GM21717 (cell line): ENCODE data around the gene RBM23.
"Not testable (repeated sequence)": the region's sequence is repeated elsewhere in the genome, so short reads cannot be mapped to it uniquely, and the experiment has no call there.

Experiments used
- ATAC-seq: cut with Tn5 transposase; IDR thresholded peaks from one replicate; pipeline ENCODE4 v1.9.1; 2021; ENCODE audit warnings: mild to moderate bottlenecking, moderate library complexity; ENCODE audit not compliant: unreplicated experiment

The RBM23 gene

DNA sequence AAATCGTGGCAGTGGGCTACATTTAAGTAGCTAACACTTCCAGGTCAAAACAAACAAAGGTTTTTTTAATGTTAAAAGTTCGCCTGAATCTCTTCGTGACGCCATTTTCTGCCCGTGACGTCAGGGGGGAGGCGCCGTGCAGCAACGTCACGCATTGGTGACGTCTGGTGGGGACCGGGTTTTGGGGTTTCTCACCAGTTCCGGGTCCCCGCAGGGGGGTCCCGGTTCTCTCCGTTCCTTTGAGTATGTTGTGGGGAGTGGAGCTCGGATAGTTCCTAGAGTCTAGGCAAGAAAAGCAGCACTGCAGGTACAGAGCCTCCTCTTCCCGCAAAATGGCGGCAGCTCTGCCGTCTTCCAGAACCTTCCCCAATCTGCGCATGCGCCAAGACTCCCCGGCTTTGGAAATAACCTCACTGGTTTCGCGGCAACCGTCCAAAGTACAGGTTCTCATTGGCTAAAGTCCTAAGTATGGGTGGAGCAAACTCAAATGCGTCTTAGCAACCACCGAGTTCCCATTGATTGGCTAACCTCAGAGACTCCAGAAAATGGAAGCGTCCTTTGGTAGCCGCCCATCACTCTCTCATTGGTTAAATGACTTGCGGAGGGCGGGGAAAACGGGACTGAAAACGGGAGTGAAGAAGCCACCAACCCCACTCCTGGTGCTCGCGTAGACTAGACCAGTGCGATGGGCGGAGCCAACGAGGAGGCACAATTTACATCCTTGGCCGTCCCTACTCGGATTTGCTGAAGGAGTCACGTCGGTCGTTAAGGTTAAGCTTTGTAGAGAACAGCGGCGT is at the start of gene RBM23:
Gene RBM23, minus strand, starts transcription at position 346 of the 797 bp plus-strand sequence.
- peak; percentile 85 for ATAC-seq

DNA sequence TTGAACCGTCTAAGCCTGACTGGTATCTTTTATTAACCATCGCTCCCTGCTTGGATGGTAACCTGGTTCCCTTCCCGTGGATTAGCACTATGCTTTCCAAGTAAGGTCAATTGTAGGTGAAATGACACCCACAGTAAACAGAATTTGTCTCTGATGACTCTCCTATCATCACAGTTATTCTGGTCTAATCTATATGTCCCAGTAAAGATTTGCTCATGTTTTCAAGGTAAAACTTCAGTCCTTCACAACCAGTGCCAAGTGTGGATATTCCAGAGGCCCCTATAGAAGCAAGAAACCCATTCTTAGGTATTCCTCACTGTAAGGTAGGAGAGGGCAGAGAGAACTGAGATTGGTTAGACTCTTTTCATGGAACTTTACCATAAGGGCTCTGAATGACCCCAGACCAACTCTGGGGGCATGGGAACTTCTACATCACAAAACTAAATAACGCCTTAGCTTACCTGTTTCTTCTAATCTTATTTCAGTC is 47.9 kb upstream of the RBM23 start:
- ATAC-seq = no peak

DNA sequence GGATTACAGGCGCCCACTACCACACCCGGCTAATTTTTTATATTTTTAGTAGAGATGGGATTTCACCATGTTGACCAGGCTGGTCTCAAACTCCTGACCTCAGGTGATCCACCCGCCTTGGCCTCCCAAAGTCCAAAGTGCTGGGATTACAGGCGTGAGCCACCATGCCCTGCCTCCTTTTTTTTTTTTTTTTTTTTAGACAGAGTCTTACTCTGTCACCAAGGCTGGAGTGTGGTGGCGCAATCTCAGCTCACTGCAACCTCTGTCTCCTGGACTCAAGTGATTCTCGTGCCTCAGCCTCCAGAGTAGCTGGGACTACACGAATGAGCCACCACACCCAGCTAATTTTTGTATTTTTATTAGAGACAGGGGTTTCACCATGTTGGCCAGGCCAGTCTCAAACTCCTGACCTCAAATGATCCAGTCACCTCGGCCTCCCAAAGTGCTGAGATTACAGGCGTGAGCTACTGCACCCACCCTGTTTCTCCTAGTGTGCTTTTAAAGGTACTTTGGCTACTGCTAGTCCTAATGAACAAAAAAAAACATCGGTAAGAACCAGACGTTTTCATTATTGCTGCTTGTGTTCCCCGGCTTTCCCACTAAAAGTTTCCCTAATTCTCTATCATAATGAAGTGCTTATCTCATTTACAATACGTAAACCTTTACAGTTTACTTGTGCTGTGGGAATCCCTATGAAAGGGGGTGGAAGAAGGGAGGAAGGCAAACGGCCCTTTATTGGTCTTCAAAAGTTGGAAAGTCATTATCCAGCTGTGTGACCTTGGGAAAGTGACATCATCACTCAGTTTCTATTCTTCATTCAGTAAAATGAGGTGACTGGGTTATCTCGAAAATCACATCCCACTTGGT is 47.2 kb upstream of the RBM23 start:
- ATAC-seq = not testable (repeated sequence)

DNA sequence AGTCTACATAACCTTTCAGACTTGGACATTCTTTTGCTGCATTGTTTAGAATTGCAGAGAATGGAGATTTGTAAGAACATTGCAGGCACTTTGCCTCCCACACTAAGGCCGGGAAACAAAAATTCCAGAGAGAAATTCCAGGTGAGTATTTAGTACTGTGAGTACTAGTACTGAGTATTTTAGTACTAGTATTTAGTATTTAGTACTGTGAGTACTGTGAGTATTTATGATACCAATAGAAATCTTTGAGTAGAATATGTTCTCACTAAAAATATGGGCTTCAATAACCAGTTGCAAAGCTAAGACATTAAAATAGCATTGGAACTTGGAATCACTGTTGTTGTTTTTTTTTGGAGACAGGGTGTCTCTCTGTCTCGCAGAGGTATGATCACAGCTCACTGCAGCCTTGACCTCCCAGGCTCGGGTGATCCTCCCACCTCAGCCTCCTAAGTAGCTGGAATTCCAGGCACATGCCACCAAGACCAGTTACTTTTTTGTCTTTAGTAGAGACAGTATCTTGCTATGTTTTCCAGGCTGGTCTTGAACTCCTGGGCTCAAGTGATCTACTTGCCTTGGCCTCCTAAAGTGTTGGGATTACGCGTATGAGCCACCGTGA is 43.2 kb upstream of the RBM23 start:
- ATAC-seq = no peak

DNA sequence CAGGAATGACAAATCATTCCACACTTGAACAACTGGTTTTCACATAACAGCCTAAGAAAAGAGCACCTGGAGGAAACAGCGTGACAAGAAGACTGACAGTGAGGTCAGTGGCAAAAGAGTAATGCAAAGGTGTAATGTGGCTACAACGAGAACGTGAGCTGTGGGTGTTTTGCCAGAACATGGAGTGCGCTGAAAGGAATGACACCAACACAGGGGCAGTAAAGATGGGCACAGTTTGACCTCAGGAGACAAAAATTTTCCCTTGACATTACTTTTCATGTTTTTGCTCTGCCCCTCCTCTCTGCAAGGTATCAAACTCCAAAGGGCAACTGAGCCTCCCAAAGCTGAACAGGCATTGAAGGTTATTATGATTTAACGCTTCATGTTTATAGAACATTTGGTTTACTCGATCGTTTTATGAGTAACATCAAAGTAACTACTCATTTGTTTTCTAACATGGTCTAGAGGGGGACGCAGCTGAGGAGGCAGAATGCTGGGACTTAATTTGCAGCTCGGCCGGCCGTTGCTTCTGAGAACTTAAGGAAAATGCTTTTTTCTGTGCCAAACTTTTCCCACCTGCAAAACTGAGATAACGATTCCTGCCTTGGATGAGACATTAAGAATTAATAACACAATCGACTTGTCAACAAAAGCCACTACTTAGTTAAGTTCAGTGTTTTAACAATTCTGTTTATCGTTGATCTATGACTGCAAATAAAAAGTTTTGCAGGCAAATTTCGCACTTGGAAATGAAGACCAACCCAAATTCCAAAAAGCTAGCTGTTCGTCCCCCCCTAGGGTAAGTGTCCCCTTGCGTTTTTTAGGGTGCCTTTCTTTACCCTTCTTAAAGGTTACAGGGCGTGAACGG is 37.0 kb upstream of the RBM23 start:
- ATAC-seq = no peak

DNA sequence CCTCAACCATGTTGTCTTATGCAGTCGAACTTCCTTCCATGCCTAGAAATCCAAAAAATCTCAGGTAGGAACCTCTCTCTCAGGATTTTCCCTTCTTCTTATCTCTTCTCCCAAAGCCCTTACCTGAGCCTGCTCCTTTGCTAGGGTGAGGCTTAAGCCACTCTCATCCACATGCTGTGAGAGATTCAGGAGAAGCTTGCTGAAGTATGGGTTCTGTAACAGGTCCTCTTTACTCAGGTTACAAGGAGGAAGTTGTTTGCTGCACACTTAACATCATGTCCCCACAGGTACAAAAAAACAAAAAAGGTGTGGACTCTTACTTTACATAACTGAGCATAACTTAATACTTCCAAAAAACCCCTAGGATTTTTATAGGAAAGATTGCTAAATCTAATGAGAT is 33.5 kb upstream of the RBM23 start:
- ATAC-seq = no peak

DNA sequence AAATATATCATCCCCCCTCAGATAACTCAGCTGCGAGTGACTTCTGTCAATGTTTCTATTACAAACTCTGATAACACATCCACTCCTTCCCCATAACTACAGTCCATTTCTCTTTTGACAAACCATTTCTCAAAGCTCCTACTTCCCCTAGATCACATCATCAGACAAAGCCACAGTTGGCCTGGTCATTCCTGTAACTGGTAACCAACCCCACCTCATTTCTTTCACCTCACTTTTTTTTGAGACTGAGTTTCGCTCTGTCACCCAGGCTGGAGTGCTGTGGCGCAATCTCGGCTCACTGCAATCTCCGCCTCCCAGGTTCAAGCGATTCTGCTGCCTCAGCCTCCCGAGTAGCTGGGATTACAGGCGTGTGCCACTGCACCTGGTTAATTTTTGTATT is 32.8 kb upstream of the RBM23 start:
- ATAC-seq = not testable (repeated sequence)

DNA sequence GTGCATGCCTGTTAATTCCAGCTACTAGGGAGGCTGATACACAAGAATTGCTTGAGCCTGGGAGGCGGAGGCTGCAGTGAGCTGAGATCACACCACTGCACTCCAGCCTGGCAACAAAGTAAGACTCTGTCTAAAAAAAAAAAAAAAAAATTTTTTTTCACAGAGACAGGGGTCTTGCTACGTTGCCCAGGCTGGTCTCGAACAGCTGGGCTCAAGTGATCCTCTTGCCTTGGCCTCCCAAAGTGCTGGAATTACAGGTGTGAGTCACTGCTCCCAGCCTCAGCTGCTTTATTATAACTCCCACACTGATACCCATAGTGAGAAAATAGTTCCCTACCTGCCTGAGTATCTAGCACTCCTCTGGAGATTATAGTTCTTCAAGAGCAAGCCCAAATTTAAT is 26.7 kb upstream of the RBM23 start:
- ATAC-seq = no peak

DNA sequence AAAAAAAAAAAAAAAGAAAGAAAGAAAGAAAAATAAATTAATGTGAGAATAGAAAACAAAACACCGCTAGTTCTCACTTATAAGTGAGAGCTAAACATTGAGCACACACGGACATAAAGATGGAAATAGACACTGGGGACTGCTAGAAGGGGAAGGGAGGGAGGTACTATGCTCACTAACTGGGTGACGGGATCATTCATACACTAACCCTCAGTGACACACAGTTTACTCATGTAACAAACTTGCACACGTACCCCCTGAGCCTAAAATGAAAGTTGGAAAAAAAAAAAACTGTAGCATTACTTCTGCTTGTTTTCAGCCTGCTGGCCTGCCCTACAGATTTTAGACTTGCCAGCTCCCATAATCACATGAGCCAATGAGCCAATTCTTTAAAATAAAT is 20.7 kb upstream of the RBM23 start:
- no peak for ATAC-seq

DNA sequence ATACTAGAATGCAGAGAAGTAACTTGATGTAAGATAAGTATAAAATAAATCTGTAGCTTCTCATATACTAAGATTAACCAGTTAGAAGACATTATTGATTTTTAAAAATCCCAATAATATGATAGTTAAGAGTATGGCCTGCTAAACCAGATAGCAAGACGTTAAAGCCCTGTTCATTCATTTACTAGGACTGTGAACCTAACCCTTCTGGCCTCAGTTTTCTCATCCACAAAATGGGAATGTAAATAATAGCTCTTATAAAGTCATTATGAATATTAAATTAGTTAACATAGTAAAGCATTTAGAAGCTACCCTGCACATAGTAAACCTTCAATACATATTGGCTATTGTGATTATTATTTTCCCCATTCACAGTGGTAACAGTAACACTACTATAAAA is 16.2 kb upstream of the RBM23 start:
- no peak for ATAC-seq

DNA sequence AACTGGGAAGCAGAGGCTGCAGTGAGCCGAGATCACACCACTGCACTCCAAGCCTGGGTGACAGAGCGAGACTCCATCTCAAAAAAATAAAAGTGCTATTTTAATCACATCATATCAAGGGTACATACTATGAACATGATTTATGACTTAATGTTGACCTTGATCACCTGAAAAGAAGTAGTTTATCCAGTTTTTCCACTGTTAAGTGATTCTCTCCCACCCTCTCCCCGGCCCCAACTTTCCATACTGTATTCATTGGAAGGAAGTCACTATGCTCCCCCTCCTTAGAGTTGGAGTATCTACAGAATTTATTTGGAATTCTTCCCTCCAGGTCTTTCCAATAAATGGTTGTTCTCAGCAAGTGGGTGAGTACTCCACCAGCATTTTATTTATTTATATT is 13.2 kb upstream of the RBM23 start:
- ATAC-seq = no peak

DNA sequence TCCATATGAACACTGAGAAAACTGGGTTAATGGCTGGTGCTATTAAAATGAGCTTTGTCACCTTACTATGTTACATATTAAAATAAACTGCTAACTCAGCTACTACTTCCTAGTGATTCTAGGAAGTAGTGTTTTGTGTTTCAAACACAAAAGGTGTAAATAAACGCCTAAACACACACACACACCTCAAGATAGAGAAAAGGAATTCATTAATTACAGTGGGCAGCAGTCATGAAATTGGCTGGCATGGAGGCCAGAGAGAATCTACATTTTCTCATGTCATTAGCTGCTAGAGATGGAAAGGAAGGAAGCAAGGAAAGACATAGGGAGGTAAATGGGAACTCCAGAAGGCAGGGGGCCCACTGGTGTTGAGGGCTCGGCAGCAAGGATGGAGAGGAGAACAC is 11.0 kb upstream of the RBM23 start:
- ATAC-seq = no peak

DNA sequence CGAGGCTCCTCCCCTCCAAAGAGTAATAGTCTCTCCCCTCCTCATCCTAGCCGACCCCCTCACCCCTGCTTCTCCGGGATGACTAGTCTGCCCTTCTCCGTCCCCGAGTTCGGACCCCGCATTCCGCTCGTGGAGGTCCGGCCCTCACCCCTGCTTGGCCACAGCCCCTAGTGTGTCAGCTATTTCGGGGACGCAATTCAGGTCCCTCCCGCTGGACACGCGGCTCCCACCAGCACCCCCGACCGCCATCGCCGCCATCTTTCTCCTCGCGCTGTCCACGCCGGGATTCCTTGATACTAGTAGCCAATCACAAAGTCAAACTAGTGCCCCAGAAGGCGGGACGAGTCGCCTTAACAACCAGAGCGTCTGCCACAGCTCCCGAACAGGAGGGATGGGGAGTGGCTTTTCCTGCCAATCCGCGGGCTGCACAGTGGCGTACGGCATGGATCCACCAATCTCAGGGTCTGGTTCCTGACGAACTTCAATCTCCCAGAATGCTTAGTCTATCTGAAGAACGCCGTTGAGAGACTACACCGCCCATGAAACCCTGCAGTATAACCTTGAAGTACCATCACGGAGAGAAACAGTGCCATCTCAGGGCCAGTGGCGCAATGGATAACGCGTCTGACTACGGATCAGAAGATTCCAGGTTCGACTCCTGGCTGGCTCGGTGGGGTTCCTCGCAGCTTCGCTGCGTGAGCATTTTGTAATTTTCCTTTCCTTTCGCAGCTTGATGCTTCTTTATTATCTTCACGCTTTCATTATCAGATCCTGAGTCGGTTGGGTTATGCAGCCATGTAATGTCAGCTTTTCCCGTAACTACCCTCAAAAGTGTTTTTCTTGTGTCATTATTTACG is 10.4 kb upstream of the RBM23 start, which contains the start of gene PRMT5:
Gene PRMT5, minus strand, starts transcription at position 273 of the 857 bp plus-strand sequence. Its CDS starts 15 bp downstream, at position 258.
- ATAC-seq = peak; percentile 85

DNA sequence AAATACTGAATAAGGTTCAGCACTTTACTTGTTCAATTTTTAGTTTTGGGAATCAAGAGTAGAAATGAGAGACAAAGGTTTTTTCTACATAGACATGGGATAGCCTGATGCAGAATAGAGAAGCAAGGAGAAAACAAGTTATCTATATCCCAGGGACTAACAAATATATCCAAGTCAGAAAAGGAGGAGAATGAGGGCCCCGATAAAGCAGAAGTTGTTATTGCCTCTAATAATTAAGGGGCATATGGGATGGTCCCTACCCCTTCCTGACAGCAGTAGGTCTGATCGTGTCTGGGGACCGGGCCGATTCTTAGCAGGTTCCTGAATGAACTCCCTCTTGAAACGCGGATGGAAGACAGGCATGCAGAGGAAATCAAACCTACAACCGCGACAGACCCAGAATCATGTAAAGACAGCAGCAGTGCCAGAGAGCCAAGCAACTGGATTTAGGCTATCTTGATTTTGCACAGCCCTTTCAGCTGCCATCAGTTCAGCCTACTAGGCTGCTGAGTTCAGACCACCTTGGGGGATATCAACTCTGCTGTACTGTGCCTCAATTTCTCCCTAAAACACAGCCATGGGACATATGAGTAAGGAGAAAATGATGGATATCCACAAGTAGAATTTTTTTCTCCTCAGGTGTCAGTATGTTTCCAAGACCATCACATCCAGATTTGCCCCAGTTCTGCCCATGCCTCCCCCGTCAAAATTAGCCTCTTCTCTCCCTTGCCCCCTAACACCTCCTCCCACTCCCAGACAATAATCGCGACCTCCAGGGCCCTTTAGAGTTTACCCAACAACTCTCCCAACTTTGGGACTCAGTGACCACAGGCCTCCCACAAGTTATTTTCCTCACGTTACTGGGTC is 9.5 kb upstream of the RBM23 start:
- ATAC-seq = no peak

DNA sequence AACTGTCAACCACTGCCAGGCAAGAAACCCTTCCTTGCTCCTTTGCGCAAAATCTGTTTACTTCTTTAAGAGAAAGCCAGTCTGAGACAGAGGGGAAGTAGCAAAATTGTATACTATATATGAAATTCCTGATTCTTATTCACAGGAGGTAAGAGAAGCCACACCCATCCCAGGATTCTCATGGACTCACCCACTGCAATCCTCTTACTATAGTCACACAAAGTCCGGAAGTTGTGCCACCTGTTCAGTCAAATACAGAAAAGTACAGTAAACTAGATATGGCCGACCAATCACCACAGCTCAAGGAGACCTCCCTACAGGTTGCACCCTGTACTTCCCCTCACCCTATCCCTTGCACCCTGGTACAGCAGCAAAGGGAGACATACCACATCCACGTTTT is 7.4 kb upstream of the RBM23 start:
- no peak for ATAC-seq

DNA sequence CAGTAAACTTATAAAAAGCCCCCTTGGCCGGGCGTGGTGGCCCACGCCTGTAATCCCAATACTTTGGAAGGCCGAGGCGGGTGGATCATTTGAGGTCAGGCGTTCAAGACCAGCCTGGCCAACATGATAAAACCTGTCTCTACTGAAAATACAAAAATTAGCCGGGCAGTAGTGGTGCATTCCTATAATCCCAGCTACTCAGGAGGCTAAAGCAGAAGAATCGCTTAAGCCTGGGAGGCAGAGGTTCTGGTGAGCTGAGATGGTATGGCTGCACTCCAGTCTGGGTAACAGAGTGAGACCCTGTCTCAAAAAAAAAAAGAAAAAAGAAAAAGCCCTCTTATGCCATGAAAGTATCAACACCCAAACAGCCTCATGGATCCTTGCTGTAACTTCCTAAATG is 6.6 kb upstream of the RBM23 start:
- no peak for ATAC-seq

DNA sequence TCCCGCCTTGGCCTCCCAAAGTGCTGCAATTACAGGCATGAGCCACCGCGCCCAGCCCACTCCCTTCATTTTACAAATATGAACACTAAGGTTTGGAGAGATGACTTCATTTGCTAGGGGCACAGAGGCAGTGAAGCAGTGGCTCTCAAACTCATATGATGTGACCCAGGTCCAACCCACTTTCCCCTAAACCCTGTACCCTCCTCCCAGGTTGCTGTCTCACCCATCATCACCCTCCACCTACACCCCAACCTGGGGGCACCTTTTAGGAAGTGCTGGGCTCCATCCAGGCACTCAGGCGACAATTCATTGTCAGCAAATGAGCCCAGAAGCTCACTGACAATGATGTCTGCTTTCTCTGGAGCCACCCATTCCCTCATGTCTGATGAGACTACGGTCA is 4.8 kb upstream of the RBM23 start:
- no peak for ATAC-seq

DNA sequence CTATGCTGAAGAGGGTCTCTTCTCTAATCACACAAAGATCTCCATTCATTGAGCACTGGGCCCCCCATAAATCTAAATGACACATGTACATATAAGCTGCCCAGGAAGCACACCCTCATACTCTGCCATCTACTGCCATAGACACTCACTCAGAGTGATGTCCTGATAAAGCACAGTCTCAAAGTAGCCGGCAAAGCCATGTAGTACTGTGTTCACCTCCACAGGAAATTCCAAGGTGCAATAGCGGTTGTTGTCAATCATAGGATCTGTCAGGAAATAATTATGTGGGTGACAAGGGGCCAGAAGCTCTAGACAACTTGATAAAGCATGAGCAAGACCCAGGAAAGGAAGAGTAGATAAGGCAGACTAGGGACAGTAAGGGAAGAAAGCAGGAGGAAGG is 3.3 kb upstream of the RBM23 start:
- no peak for ATAC-seq

DNA sequence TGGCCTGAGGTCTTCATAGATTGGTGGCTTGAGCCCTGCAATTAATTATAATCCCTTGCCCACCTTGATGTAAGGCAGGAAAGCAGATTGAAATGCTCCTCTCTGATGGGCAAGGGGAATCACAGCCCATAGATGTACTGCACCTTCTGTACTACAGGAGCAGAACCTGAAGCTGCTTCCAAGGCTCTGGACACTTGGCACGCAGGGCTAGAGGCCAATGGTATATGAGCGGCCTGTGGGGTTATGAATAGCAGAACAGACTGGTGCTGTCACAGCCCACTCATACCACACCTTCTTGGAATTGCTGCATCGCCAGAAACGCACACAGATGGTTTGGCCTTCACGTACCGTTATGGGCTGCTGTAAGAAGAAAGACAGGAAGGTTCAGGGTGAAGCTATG is 1.7 kb upstream of the RBM23 start:
- ATAC-seq = no peak
